Measurements from ENCODE around the gene PTPRD. TPM values are rescaled to one million over a fixed set of nuclear protein-coding genes. Genes with fewer than 3 reads are reported as not detected.

Gene PTPRD
- total RNA-seq, 1 experiment from 2014 or later, result 0.02 TPM

GRCh38 chr9:8802242-8802641, 1810.6 kb downstream of the PTPRD start (continued):
- TF ChIP-seq REST (IDR thresholded peaks at IDR 0.05; ENCODE audit: low read depth), result no peak

DNA sequence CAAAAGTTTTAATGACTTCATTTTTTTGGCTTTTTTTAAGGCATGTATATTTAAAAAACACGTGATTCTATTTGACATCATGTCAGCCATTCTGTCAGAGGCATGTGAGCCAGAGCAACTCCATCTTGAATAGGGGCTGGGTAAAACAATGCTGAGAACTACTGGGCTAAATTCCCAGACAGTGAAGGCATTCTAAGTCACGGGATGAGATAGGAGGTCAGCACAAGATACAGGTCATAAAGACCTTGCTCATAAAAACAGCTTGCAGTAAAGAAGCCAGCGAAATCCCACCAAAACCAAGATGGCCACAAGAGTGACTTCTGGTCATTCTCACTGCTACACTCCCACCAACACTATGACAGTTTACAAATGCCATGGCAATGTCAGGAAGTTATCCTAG, 1812.6 kb downstream of the PTPRD start:
- no peak for TF ChIP-seq POLR2AphosphoS5 (IDR thresholded peaks at IDR 0.05; ENCODE audit: low read depth, low read length)
- no peaks in the 10 kb centered on the region for H3K27me3 ChIP-seq (ENCODE audit: insufficient read depth, low read length)
- no peak for DNase-seq (ENCODE audit: low read depth, low spot score)
- peaks cover 8 to 18% of the 10 kb centered on the region in 2 experiments; a peak in 2 of 4 replicates for H3K9me3 ChIP-seq (ENCODE audit: control insufficient read depth in 1 of 2, insufficient read depth in 1 of 2, low read depth in 1 of 2, low read length in 2 of 2)
- H3K9me2 ChIP-seq (ENCODE audit: insufficient read depth), result no peaks in the 10 kb centered on the region
- ATAC-seq, result no peak
- RAD21 ChIA-PET (ENCODE audit: low non-redundant PET in 1 of 2, low total read pairs in 2 of 2, uncharacterized antibody in 2 of 2, unreplicated experiment in 2 of 2), result no interaction called here
- no peak overlapping the region for H3K27ac ChIP-seq (ENCODE audit: low read depth, low read length)
- no peaks in the 10 kb centered on the region for H3K4me1 ChIP-seq (ENCODE audit: control insufficient read depth in 1 of 2, insufficient read depth in 2 of 2, low read length in 2 of 2)
- intact Hi-C loops (cut with micrococcal nuclease), result no loop called here
- POLR2A ChIA-PET, result no interaction called here
- CTCF ChIA-PET, result no interaction called here
- H4K20me1 ChIP-seq (ENCODE audit: insufficient read depth), result no peaks in the 10 kb centered on the region
- no peak overlapping the region for H3K9ac ChIP-seq (ENCODE audit: low read length)
- BruUV-seq (replicated peaks), result no TSS peak
- no peaks in the 10 kb centered on the region for H3K36me3 ChIP-seq (ENCODE audit: control insufficient read depth in 1 of 2, insufficient read depth in 2 of 2, low read length in 2 of 2)
- H2AFZ ChIP-seq (ENCODE audit: low read depth, low read length, poor library complexity, severe bottlenecking), result no peak overlapping the region
- H3K4me3 ChIP-seq (replicated peaks in 1 of 2; ENCODE audit: low read depth in 1 of 2, low read length in 2 of 2), result no peak overlapping the region
- H3K79me2 ChIP-seq (ENCODE audit: insufficient read depth, low read length), result no peaks in the 10 kb centered on the region
- H3K4me2 ChIP-seq (ENCODE audit: low read length), result no peak overlapping the region

GRCh38 chr9:8799615-8800014, 1813.2 kb downstream of the PTPRD start:
- no peaks in the 10 kb centered on the region for H4K20me1 ChIP-seq (ENCODE audit: insufficient read depth)
- H3K9ac ChIP-seq (ENCODE audit: low read length), result no peak overlapping the region
- H3K4me1 ChIP-seq (ENCODE audit: control insufficient read depth in 1 of 2, insufficient read depth in 2 of 2, low read length in 2 of 2), result no peaks in the 10 kb centered on the region
- CTCF ChIA-PET, result no interaction called here
- RAD21 ChIA-PET (ENCODE audit: low non-redundant PET in 1 of 2, low total read pairs in 2 of 2, uncharacterized antibody in 2 of 2, unreplicated experiment in 2 of 2), result no interaction called here
- intact Hi-C loops (cut with micrococcal nuclease), result no loop called here
- BruUV-seq (replicated peaks), result no TSS peak
- H2AFZ ChIP-seq (ENCODE audit: low read depth, low read length, poor library complexity, severe bottlenecking), result no peak overlapping the region
- no peaks in the 10 kb centered on the region for H3K27me3 ChIP-seq (ENCODE audit: insufficient read depth, low read length)
- TF ChIP-seq EGR1 (IDR thresholded peaks at IDR 0.05; ENCODE audit: low read depth), result no peak
- H3K36me3 ChIP-seq (ENCODE audit: control insufficient read depth in 1 of 2, insufficient read depth in 2 of 2, low read length in 2 of 2), result no peaks in the 10 kb centered on the region
- ATAC-seq (no peak), DNase-seq (ENCODE audit: low read depth, low spot score) (no peak)
- POLR2A ChIA-PET, result no interaction called here
- no peak overlapping the region for H3K27ac ChIP-seq (ENCODE audit: low read depth, low read length)
- peaks cover 8 to 15% of the 10 kb centered on the region in 2 experiments; a peak in 2 of 4 replicates for H3K9me3 ChIP-seq (ENCODE audit: control insufficient read depth in 1 of 2, insufficient read depth in 1 of 2, low read depth in 1 of 2, low read length in 2 of 2)
- H3K79me2 ChIP-seq (ENCODE audit: insufficient read depth, low read length), result no peaks in the 10 kb centered on the region
- H3K4me3 ChIP-seq (replicated peaks in 1 of 2; ENCODE audit: low read depth in 1 of 2, low read length in 2 of 2), result no peak overlapping the region
- no peak overlapping the region for H3K4me2 ChIP-seq (ENCODE audit: low read length)
- no peaks in the 10 kb centered on the region for H3K9me2 ChIP-seq (ENCODE audit: insufficient read depth)
